ENCODE data around the gene SIGLECL1. TPM values are rescaled to one million over a fixed set of nuclear protein-coding genes. Genes with fewer than 3 reads are reported as not detected.
A peak's percentile ranks its signal among the peaks of the same experiment; 100 is the strongest.

SIGLECL1 gene
- total and polyA plus RNA-seq, 9 of the 15 experiments (the other 6 are each of a cell fraction or from before 2014, with no cell fraction given) = not detected

DNA sequence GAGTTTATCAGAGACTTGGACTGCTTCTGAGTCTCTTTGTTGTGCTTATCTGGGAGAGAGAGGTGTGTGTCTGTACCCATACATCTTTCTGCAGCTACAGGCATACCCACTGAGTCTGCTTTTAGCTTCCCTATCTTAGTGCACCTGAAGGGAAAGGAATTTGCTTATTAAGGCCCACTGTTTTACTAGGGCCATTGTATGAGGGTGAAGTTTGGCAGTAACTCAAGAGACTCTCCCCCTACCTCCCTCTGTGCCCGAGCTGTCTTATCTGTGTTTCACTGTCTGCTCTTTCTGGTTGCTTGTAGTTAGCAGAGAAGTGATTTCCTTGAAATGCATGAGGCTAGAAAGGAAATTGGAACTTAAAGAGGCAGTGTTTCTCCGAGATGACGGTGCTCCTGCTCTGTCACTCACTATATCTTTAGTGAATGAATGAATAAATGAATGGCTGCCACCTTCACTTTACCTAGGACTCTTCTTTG, 26.7 kb upstream of the SIGLECL1 start (continued):
- TF ChIP-seq, protein P1, sequence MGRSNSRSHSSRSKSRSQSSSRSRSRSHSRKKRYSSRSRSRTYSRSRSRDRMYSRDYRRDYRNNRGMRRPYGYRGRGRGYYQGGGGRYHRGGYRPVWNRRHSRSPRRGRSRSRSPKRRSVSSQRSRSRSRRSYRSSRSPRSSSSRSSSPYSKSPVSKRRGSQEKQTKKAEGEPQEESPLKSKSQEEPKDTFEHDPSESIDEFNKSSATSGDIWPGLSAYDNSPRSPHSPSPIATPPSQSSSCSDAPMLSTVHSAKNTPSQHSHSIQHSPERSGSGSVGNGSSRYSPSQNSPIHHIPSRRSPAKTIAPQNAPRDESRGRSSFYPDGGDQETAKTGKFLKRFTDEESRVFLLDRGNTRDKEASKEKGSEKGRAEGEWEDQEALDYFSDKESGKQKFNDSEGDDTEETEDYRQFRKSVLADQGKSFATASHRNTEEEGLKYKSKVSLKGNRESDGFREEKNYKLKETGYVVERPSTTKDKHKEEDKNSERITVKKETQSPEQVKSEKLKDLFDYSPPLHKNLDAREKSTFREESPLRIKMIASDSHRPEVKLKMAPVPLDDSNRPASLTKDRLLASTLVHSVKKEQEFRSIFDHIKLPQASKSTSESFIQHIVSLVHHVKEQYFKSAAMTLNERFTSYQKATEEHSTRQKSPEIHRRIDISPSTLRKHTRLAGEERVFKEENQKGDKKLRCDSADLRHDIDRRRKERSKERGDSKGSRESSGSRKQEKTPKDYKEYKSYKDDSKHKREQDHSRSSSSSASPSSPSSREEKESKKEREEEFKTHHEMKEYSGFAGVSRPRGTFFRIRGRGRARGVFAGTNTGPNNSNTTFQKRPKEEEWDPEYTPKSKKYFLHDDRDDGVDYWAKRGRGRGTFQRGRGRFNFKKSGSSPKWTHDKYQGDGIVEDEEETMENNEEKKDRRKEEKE (IDR thresholded peaks at IDR 0.05; ENCODE audit: borderline replicate concordance in 1 of 2, control insufficient read depth in 1 of 2, low read depth in 2 of 2, low read length in 1 of 2) = no peak
- no peak for TF ChIP-seq XRCC3 (IDR thresholded peaks at IDR 0.05)
- TF ChIP-seq U2AF1 (optimal IDR thresholded peaks at IDR 0.05; ENCODE audit: low read depth, low read length) = no peak
- TF ChIP-seq ZNF146 (CRISPR knock-in tag; IDR thresholded peaks at IDR 0.05; ENCODE audit: unreplicated experiment) = no peak
- no peak for TF ChIP-seq ZNF133 (CRISPR knock-in tag; IDR thresholded peaks at IDR 0.05)
- TF ChIP-seq MYC (IDR thresholded peaks at IDR 0.05; ENCODE audit: low read depth, low read length) = peak; percentile 14; the same call in 1 of the 2 replicates
- no peak for TF ChIP-seq MYC (CRISPR knock-in tag; IDR thresholded peaks at IDR 0.05; ENCODE audit: borderline replicate concordance, low read depth)
- no peak for TF ChIP-seq ZNF699 (CRISPR knock-in tag; IDR thresholded peaks at IDR 0.05; ENCODE audit: insufficient replicate concordance)
- TF ChIP-seq, protein P2, sequence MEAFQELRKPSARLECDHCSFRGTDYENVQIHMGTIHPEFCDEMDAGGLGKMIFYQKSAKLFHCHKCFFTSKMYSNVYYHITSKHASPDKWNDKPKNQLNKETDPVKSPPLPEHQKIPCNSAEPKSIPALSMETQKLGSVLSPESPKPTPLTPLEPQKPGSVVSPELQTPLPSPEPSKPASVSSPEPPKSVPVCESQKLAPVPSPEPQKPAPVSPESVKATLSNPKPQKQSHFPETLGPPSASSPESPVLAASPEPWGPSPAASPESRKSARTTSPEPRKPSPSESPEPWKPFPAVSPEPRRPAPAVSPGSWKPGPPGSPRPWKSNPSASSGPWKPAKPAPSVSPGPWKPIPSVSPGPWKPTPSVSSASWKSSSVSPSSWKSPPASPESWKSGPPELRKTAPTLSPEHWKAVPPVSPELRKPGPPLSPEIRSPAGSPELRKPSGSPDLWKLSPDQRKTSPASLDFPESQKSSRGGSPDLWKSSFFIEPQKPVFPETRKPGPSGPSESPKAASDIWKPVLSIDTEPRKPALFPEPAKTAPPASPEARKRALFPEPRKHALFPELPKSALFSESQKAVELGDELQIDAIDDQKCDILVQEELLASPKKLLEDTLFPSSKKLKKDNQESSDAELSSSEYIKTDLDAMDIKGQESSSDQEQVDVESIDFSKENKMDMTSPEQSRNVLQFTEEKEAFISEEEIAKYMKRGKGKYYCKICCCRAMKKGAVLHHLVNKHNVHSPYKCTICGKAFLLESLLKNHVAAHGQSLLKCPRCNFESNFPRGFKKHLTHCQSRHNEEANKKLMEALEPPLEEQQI (IDR thresholded peaks at IDR 0.05) = 0 out of 2 replicates have a peak, but pooled peaks have one; percentile 14
- TF ChIP-seq ELF2 (CRISPR knock-in tag; IDR thresholded peaks at IDR 0.05) = no peak
- TF ChIP-seq ZNF175 (CRISPR knock-in tag; IDR thresholded peaks at IDR 0.05; ENCODE audit: low read depth) = no peak
- TF ChIP-seq GATAD2B (IDR thresholded peaks at IDR 0.05; ENCODE audit: borderline replicate concordance) = no peak
- TF ChIP-seq SRF (CRISPR knock-in tag; IDR thresholded peaks at IDR 0.05) = no peak
- TF ChIP-seq MCM7 (IDR thresholded peaks at IDR 0.05) = no peak
- no peak for TF ChIP-seq SP2 (IDR thresholded peaks at IDR 0.05; ENCODE audit: extremely low read depth, low read depth, low read length, poor library complexity, severe bottlenecking)
- TF ChIP-seq, protein P3, sequence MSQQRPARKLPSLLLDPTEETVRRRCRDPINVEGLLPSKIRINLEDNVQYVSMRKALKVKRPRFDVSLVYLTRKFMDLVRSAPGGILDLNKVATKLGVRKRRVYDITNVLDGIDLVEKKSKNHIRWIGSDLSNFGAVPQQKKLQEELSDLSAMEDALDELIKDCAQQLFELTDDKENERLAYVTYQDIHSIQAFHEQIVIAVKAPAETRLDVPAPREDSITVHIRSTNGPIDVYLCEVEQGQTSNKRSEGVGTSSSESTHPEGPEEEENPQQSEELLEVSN (IDR thresholded peaks at IDR 0.05; ENCODE audit: borderline replicate concordance in 1 of 2, extremely low read depth in 1 of 2, insufficient read depth in 1 of 2, insufficient read length in 1 of 2, low read depth in 1 of 2, low read length in 1 of 2, poor library complexity in 1 of 2, severe bottlenecking in 1 of 2) = no peak
- TF ChIP-seq, protein P4, sequence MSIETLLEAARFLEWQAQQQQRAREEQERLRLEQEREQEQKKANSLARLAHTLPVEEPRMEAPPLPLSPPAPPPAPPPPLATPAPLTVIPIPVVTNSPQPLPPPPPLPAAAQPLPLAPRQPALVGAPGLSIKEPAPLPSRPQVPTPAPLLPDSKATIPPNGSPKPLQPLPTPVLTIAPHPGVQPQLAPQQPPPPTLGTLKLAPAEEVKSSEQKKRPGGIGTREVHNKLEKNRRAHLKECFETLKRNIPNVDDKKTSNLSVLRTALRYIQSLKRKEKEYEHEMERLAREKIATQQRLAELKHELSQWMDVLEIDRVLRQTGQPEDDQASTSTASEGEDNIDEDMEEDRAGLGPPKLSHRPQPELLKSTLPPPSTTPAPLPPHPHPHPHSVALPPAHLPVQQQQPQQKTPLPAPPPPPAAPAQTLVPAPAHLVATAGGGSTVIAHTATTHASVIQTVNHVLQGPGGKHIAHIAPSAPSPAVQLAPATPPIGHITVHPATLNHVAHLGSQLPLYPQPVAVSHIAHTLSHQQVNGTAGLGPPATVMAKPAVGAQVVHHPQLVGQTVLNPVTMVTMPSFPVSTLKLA (conservative IDR thresholded peaks at IDR 0.05) = 0 out of 4 replicates have a peak, but pooled peaks of 1 of the 2 experiments have one; percentile 22
- no peak for TF ChIP-seq NBN (IDR thresholded peaks at IDR 0.05; ENCODE audit: low read depth)
